ENCODE results near the gene PXMP4.

GRCh38 chr20:33740189-33740588 is 20.1 kb upstream of the PXMP4 start:
- TF ChIP-seq ZNF785 (tag by site-specific recombination; IDR thresholded peaks at IDR 0.05): no peak
- TF ChIP-seq ZNF510 (tag by site-specific recombination; IDR thresholded peaks at IDR 0.05; ENCODE audit: insufficient replicate concordance): no peak
- TF ChIP-seq ZNF747 (tag by site-specific recombination; IDR thresholded peaks at IDR 0.05): no peak

Measured in HEK293 (cell line).